ENCODE data around the gene TRAF3IP3. TPM values are rescaled to one million over a fixed set of nuclear protein-coding genes. Genes with fewer than 3 reads are reported as not detected.

Gene TRAF3IP3
- total RNA-seq, 4 donors from 2014 or later: 1.6 to 3.1 (median 2.0) TPM; not detected in 1

DNA sequence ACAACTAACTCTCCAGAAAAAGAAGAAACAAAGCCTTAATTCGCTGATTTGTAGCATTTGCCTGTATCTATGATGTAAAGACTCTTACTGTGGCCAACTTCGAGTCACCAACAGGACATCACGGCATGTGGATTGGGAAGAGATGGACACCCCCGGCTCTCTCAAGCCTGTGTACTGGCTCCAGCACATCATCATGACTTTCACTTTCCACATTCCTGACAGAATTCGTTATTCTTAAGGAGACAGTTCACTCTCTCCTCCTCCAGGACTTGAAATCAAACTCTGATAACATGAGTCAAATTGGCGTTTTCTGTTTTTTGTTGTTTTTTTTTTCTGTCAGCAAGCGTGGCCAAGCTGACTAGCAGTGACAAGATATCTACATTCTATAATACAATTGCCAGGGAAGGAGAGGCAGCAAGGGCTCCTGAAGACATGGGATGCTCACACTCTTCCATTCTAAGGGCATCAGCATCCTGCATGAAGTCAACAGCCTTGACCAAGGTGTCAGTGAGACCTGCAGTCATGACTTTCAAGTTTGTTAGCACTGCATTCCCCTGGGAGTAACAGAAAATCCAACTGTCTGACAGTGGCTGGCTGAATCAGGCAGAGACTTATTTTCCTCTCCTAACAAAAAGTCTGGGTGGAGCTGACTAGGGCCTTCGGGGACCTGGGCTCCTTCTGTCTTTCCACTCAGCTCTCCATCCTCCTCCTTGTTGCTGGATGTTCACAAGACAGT, 13.3 kb upstream of the TRAF3IP3 start:
- H3K27ac ChIP-seq: peak overlapping the region; percentile 31
- no peak overlapping the region for H3K4me3 ChIP-seq
- TF ChIP-seq EP300 (IDR thresholded peaks at IDR 0.05) (no peak), POLR2A (IDR thresholded peaks at IDR 0.05) (no peak), POLR2AphosphoS5 (IDR thresholded peaks at IDR 0.05) (no peak)
- TF ChIP-seq, protein P1, sequence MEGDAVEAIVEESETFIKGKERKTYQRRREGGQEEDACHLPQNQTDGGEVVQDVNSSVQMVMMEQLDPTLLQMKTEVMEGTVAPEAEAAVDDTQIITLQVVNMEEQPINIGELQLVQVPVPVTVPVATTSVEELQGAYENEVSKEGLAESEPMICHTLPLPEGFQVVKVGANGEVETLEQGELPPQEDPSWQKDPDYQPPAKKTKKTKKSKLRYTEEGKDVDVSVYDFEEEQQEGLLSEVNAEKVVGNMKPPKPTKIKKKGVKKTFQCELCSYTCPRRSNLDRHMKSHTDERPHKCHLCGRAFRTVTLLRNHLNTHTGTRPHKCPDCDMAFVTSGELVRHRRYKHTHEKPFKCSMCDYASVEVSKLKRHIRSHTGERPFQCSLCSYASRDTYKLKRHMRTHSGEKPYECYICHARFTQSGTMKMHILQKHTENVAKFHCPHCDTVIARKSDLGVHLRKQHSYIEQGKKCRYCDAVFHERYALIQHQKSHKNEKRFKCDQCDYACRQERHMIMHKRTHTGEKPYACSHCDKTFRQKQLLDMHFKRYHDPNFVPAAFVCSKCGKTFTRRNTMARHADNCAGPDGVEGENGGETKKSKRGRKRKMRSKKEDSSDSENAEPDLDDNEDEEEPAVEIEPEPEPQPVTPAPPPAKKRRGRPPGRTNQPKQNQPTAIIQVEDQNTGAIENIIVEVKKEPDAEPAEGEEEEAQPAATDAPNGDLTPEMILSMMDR (IDR thresholded peaks at IDR 0.05): no peak
- no peaks in the 10 kb centered on the region for H3K9me3 ChIP-seq
- peaks cover 8% of the 10 kb centered on the region for H3K4me1 ChIP-seq
- no peaks in the 10 kb centered on the region for H3K27me3 ChIP-seq
- DNase-seq (ENCODE audit: low spot score in 2 of 2): no peak
- whole genome bisulfite sequencing: 57% methylated on average over 8 of the region's 8 CpGs
- H3K36me3 ChIP-seq: no peaks in the 10 kb centered on the region

GRCh38 chr1:209743145-209743482, 12.7 kb upstream of the TRAF3IP3 start:
- Histone ChIP-seq H3K27me3 (no peaks in the 10 kb centered on the region), H3K4me1 (peaks cover 12% of the 10 kb centered on the region), H3K4me3 (no peak overlapping the region), H3K27ac (peak overlapping the region; percentile 31), H3K9me3 (no peaks in the 10 kb centered on the region), H3K36me3 (no peaks in the 10 kb centered on the region)
- 52% methylated on average over 2 of the region's 2 CpGs for WGBS
- no peak for DNase-seq (ENCODE audit: low spot score in 2 of 2)
- TF ChIP-seq EP300 (IDR thresholded peaks at IDR 0.05) (no peak), POLR2A (IDR thresholded peaks at IDR 0.05) (no peak), POLR2AphosphoS5 (IDR thresholded peaks at IDR 0.05) (no peak)
- TF ChIP-seq, protein P1 (IDR thresholded peaks at IDR 0.05): no peak

- H3K36me3 ChIP-seq: no peaks in the 10 kb centered on the region
- no peaks in the 10 kb centered on the region for H3K27me3 ChIP-seq
- 83% methylated on average over 4 of the region's 4 CpGs for WGBS
- H3K4me3 ChIP-seq: no peak overlapping the region
- no peaks in the 10 kb centered on the region for H3K9me3 ChIP-seq
- H3K27ac ChIP-seq: no peak overlapping the region
- TF ChIP-seq, protein P1 (IDR thresholded peaks at IDR 0.05): no peak
- TF ChIP-seq EP300 (IDR thresholded peaks at IDR 0.05): no peak
- no peak for TF ChIP-seq POLR2AphosphoS5 (IDR thresholded peaks at IDR 0.05)
- no peak for TF ChIP-seq POLR2A (IDR thresholded peaks at IDR 0.05)
- H3K4me1 ChIP-seq: peaks cover 12% of the 10 kb centered on the region
- DNase-seq (ENCODE audit: low spot score in 2 of 2): no peak
These were observed 9.2 kb upstream of the TRAF3IP3 start for GRCh38 chr1:209746451-209747165.

DNA sequence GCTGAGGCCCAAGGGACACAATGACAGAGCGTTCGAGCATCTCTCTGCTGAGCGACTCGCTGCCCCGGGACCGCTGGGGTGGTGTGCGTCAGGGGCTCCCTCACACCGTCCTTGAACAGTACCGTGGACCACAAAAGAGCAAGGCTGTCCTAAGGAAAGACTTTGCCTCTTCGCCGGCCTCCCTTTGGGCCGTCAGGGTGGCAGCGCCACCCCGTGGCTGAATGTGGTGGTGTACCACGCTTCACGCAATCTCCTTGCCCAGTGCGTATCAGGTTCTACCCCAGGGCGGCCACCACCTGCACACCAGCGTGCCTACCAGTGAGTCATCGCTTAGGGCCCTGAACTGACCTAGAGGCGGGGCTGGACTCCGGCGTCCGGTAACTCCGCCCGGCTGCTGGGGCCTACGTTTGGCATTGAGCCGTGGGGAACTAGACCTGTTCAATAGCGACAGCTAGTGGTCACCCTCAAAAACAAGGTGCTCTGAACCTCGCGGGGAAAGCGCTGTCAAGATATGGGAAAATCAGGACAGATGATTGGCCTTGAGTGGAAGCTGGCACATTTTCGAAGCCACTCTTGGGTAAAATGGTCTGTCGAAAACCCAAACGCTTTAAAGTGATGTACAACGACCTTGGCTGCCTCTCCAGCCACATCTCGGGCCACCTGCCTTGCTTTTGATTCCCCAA, 8.1 kb upstream of the TRAF3IP3 start:
- no peaks in the 10 kb centered on the region for H3K36me3 ChIP-seq
- TF ChIP-seq POLR2A (IDR thresholded peaks at IDR 0.05) (no peak), POLR2AphosphoS5 (IDR thresholded peaks at IDR 0.05) (peak in 1 of 3 donors; percentile 51), EP300 (IDR thresholded peaks at IDR 0.05) (no peak)
- TF ChIP-seq, protein P1 (IDR thresholded peaks at IDR 0.05): peak; percentile 88 to 94
- no peaks in the 10 kb centered on the region for H3K9me3 ChIP-seq
- 20% methylated on average over 27 of the region's 37 CpGs for WGBS
- H3K4me1 ChIP-seq: peaks cover 12% of the 10 kb centered on the region
- H3K27ac ChIP-seq: no peak overlapping the region
- H3K4me3 ChIP-seq: peak overlapping the region; percentile 29
- peak; percentile 94 to 95 for DNase-seq (ENCODE audit: low spot score in 2 of 2)
- no peaks in the 10 kb centered on the region for H3K27me3 ChIP-seq

DNA sequence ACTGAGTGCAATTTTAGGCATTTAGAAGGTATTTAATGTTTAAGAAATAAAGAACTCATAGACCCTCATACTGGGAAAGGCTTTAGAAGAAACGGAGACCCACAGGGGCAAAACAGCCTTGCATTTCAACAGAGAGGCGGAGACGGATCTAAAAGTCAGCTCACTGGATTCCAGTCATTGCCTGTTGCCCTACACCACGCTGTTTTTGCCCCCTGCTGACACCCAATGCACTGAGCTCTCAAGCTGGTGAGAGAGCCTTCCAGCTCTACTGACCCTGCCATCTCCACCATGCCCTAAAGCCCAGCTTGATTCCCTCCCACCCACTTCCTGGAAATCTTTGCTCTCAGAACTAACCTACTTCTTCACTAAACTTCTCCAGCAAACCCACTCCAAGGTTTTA, 7.2 kb upstream of the TRAF3IP3 start:
- WGBS: 76% methylated on average over 4 of the region's 4 CpGs
- H3K4me3 ChIP-seq: no peak overlapping the region
- H3K27me3 ChIP-seq: no peaks in the 10 kb centered on the region
- H3K4me1 ChIP-seq: peaks cover 12% of the 10 kb centered on the region
- no peaks in the 10 kb centered on the region for H3K9me3 ChIP-seq
- H3K27ac ChIP-seq: no peak overlapping the region
- H3K36me3 ChIP-seq: no peaks in the 10 kb centered on the region
- no peak for TF ChIP-seq EP300 (IDR thresholded peaks at IDR 0.05)
- no peak for TF ChIP-seq POLR2A (IDR thresholded peaks at IDR 0.05)
- TF ChIP-seq, protein P1 (IDR thresholded peaks at IDR 0.05): no peak
- no peak for TF ChIP-seq POLR2AphosphoS5 (IDR thresholded peaks at IDR 0.05)
- no peak for DNase-seq (ENCODE audit: low spot score in 2 of 2)
